GM18519 (cell line): ENCODE measurements around the gene FOXK1.
"Not testable (repeated sequence)": the region's sequence is repeated elsewhere in the genome, so short reads cannot be mapped to it uniquely, and the experiment has no call there.

Experiments
- ATAC-seq: cut with Tn5 transposase; IDR thresholded peaks from one replicate; pipeline ENCODE4 v1.9.1; 2021; ENCODE audit warnings: mild to moderate bottlenecking, moderate library complexity; ENCODE audit not compliant: unreplicated experiment, low FRiP score

Gene FOXK1

GRCh38 chr7:4665661-4666060, 16.4 kb upstream of the FOXK1 start:
- ATAC-seq: no peak

GRCh38 chr7:4667776-4668509, 14.2 kb upstream of the FOXK1 start:
- ATAC-seq: no peak

GRCh38 chr7:4668510-4668847, 13.6 kb upstream of the FOXK1 start:
- no peak for ATAC-seq

- no peak for ATAC-seq
Measured at GRCh38 chr7:4670791-4671190, 11.3 kb upstream of the FOXK1 start.

GRCh38 chr7:4675771-4676367, 6.2 kb upstream of the FOXK1 start:
- no peak for ATAC-seq

- ATAC-seq: not testable (repeated sequence)
Measured at GRCh38 chr7:4677518-4677917, 4.6 kb upstream of the FOXK1 start.

GRCh38 chr7:4681218-4681851, 760 bp upstream of the FOXK1 start:
- no peak for ATAC-seq

GRCh38 chr7:4682621-4683042, 537 bp downstream of the FOXK1 start:
- peak; percentile 20 for ATAC-seq

- no peak for ATAC-seq
Measured at GRCh38 chr7:4683043-4683883, 1.2 kb downstream of the FOXK1 start.

GRCh38 chr7:4683884-4684565, 1.9 kb downstream of the FOXK1 start:
- no peak for ATAC-seq

- no peak for ATAC-seq
Measured at GRCh38 chr7:4684846-4685245, 2.8 kb downstream of the FOXK1 start.

GRCh38 chr7:4685676-4686075, 3.6 kb downstream of the FOXK1 start:
- not testable (repeated sequence) for ATAC-seq

GRCh38 chr7:4687956-4688355, 5.9 kb downstream of the FOXK1 start:
- no peak for ATAC-seq

GRCh38 chr7:4689151-4689550, 7.1 kb downstream of the FOXK1 start:
- no peak for ATAC-seq

GRCh38 chr7:4689668-4690067, 7.6 kb downstream of the FOXK1 start:
- no peak for ATAC-seq

- ATAC-seq: no peak
Measured at GRCh38 chr7:4690953-4691856, 9.1 kb downstream of the FOXK1 start.

- no peak for ATAC-seq
Measured at GRCh38 chr7:4692055-4692454, 10.0 kb downstream of the FOXK1 start.

GRCh38 chr7:4692622-4693021, 10.5 kb downstream of the FOXK1 start:
- not testable (repeated sequence) for ATAC-seq

GRCh38 chr7:4693152-4693551, 11.1 kb downstream of the FOXK1 start:
- no peak for ATAC-seq
